Thyroid gland (tissue), 4 donors: Measurements from ENCODE around the gene SYT17. TPM values are rescaled to one million over a fixed set of nuclear protein-coding genes. Genes with fewer than 3 reads are reported as not detected.

Experiments used
- DNase-seq, 2 donors: peaks; one replicate each; pipeline ENCODE4 v3.0.0-alpha.2; 2019
- H3K27ac ChIP-seq, 3 donors: fragments of 200-600 bp; sonication (generic); 1 replicate in 2 of 3; 2 replicates in 1 of 3; pipeline ENCODE4 v1.5.1; 2016 to 2019; ENCODE audit warnings: mild to moderate bottlenecking in 1 of 3, moderate library complexity in 1 of 3
- H3K27me3 ChIP-seq: fragments of 200-600 bp; sonication (generic); one replicate; pipeline ENCODE4 v1.5.1; 2019
- H3K36me3 ChIP-seq, 2 donors: fragments of 200-600 bp; sonication (generic); one replicate each; pipeline ENCODE4 v1.5.1; 2016 to 2019
- H3K4me1 ChIP-seq, 2 donors: fragments of 200-600 bp; sonication (generic); one replicate each; pipeline ENCODE4 v1.5.1; 2017 to 2019
- H3K4me3 ChIP-seq, 3 donors: fragments of 200-600 bp; sonication (generic); replicated peaks in 1 of 3; 1 replicate in 2 of 3; 2 replicates in 1 of 3; pipeline ENCODE4 v1.5.1; 2016; ENCODE audit warnings: mild to moderate bottlenecking in 1 of 3
- H3K9me3 ChIP-seq: fragments of 200-600 bp; sonication (generic); one replicate; pipeline ENCODE4 v1.5.1; 2017
- POLR2A ChIP-seq, 2 donors: fragments of 450-650 bp; IDR thresholded peaks; one replicate each; pipeline ENCODE4 v1.6.1; 2017; ENCODE audit warnings: antibody characterized with exemption in 2 of 2, mild to moderate bottlenecking in 2 of 2, moderate library complexity in 1 of 2
- WGBS, 2 donors: methylation state at CpG; one replicate each; pipeline ENCODE4 v1.1.5; 2017; 5-methylcytosine and 5-hydroxymethylcytosine counted together
- intact Hi-C: fragments of 100-400 bp; cut with DNase I; formaldehyde crosslinking; loops from one replicate; pipeline ENCODE4 v1.15.1; 2023
- total RNA-seq, 4 donors: library from RNA; depleted of rRNA; stranded (reverse); fragments of >200 nt; gene quantifications; one replicate each; pipeline ENCODE4 v1.2.3, GENCODE V29; 2016
- TF ChIP-seq, protein P1 (sequence below), 6 experiments: fragments of 200-600 bp in 3 of 6; fragments of 450-650 bp in 3 of 6; sonication (generic) in 3 of 6; IDR thresholded peaks; one replicate each; pipeline ENCODE4 v1.5.1; 2016 to 2019; ENCODE audit warnings: antibody characterized with exemption in 6 of 6, mild to moderate bottlenecking in 2 of 6, inconsistent platforms in 1 of 6, moderate library complexity in 1 of 6

Gene SYT17
- total RNA-seq, 4 donors from 2014 or later = 2.8 to 17.2 (median 8.6) TPM

DNA sequence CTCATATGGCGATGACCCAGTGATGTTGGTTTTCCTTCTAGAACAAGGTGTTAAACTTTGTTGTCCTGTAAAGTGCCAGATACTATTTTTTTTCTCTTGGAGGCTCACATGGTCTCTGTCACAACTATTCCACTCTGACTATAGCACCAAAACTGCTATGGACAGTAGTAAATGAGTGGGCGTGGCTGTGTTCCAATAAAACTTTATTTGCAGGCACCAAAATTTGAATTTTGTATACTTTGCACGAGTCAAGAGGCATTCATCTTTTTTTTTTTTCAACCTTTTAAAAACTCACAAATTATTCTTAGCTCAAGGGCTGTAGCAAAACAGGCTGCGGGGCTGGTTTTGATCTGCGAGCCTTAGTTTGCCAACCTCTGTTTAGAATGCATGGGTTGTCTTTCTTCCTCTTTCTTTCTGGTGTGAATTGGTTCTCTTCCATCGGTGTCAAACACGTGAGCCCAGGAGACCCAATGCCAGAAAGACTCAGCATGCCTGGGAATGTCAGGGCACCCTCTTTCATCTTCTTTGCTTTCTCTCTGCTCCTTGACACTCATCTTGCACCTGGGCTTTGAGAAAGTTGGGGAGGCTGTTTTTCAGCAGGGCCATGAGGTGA is 2.1 kb downstream of the SYT17 start:
- TF ChIP-seq POLR2A (IDR thresholded peaks at IDR 0.05) = no peak
- TF ChIP-seq, protein P1, sequence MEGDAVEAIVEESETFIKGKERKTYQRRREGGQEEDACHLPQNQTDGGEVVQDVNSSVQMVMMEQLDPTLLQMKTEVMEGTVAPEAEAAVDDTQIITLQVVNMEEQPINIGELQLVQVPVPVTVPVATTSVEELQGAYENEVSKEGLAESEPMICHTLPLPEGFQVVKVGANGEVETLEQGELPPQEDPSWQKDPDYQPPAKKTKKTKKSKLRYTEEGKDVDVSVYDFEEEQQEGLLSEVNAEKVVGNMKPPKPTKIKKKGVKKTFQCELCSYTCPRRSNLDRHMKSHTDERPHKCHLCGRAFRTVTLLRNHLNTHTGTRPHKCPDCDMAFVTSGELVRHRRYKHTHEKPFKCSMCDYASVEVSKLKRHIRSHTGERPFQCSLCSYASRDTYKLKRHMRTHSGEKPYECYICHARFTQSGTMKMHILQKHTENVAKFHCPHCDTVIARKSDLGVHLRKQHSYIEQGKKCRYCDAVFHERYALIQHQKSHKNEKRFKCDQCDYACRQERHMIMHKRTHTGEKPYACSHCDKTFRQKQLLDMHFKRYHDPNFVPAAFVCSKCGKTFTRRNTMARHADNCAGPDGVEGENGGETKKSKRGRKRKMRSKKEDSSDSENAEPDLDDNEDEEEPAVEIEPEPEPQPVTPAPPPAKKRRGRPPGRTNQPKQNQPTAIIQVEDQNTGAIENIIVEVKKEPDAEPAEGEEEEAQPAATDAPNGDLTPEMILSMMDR (IDR thresholded peaks at IDR 0.05) = no peak
- H3K9me3 ChIP-seq = no peaks in the 10 kb centered on the region
- 80 to 87% methylated on average over 7 of the region's 7 CpGs for WGBS, 2 donors
- no peak for DNase-seq
- no peaks in the 10 kb centered on the region for H3K27me3 ChIP-seq
- H3K4me1 ChIP-seq = peaks cover 9 to 10% of the 10 kb centered on the region in 2 donors
- H3K27ac ChIP-seq = no peak overlapping the region
- intact Hi-C loops = no loop called here
- peaks cover 0 to 3% of the 10 kb centered on the region in 2 donors for H3K36me3 ChIP-seq
- no peak overlapping the region for H3K4me3 ChIP-seq

DNA sequence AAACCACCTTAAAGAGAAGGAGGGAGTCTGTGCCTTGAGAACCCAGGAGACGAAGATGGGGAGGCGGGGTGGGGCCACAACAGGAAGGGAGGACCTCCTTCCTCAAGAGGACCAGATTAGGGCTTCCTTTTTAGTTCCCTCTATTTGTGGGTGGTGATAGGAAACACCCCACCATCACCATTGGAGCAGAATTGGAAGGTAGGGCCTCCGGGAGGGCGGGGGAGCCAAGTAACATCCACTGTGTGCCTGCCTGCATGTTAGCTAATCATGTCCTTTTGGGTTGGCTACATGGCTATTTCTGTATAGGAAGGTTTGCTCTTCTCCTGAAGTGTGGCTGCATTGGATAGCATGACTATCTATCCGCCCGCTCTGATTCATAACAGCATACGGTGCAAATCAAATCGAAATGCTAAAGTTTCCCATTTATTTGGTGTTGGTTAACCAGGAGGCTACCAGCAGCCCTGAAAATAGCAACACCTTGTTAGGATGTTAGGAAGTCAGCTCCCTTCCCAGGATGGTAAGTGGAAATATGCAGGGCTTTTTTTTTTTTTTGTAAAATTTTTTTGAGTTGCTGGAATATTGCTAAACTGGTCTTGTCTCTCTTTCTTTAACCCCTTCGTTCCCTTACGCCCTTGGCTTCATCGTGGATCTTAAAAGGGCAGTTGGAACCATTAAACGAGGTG is 4.2 kb downstream of the SYT17 start:
- Histone ChIP-seq H3K4me3 (no peak overlapping the region), H3K4me1 (peaks cover 9 to 10% of the 10 kb centered on the region in 2 donors), H3K9me3 (no peaks in the 10 kb centered on the region), H3K27ac (no peak overlapping the region), H3K36me3 (peaks cover 0 to 3% of the 10 kb centered on the region in 2 donors), H3K27me3 (no peaks in the 10 kb centered on the region)
- intact Hi-C loops = no loop called here
- DNase-seq = no peak
- 90 to 92% methylated on average over 12 of the region's 12 CpGs for WGBS, 2 donors
- no peak for TF ChIP-seq POLR2A (IDR thresholded peaks at IDR 0.05)
- TF ChIP-seq, protein P1 (IDR thresholded peaks at IDR 0.05) = no peak

DNA sequence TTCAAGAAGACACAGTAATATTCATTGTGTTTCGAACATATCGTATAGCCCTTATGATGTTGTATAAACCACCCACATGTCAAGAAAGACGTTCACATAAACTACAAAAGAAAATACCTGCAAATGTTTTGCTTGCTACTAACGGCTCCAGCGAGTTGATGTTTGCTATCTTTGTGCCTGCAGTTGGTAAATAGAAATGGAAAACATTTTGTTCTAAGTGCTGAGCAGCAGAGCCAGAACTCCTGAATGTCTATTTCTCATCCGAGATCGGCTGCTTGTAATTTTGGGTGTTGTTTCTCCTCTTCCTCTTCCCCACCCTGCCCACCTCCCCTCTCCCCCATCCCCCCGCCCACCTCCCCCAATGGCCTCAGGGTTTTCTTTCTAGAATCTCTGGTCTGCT is 5.0 kb downstream of the SYT17 start:
- DNase-seq = no peak
- Histone ChIP-seq H3K36me3 (peaks cover 0 to 3% of the 10 kb centered on the region in 2 donors), H3K4me1 (peaks cover 9 to 10% of the 10 kb centered on the region in 2 donors), H3K9me3 (no peaks in the 10 kb centered on the region), H3K27ac (no peak overlapping the region), H3K27me3 (no peaks in the 10 kb centered on the region), H3K4me3 (no peak overlapping the region)
- TF ChIP-seq, protein P1 (IDR thresholded peaks at IDR 0.05) = no peak
- no peak for TF ChIP-seq POLR2A (IDR thresholded peaks at IDR 0.05)
- whole genome bisulfite sequencing, 2 donors = 74 to 85% methylated on average over 8 of the region's 8 CpGs
- intact Hi-C loops = no loop called here

DNA sequence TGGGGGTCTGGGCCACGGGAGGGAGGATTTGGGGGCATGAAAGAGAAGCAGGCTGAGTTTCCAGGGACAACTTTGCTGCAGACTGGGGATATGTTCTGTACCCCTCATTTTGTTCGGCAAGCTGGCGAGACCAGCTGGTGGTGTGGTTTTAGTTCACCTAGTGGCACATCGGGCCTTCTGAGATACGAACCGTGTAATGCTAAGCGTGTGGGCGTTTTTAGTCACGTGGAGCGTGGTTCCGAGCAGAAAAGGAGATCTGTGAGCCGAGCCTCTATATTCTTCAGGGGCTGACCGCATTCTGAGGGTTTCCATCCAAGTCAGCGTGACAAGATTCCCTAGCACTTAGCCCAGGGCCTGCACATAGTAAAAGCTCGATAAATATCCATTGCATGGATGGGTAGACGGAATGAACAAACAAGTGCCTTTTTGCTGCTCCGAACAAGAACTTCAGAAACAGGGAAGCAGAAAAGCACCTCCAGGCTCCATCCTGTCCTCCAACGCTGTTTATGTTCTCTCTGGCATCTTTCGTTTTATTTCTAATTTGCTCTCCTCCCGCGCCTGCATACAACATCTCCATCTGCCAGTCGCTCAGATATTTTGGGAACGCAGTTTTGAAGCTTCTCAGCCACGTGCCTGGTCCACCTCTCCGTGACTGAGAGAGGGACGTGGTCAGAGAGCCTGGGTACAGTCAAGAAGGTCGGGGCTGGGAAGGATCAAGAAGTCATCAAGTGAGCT is 5.8 kb downstream of the SYT17 start:
- 88 to 91% methylated on average over 27 of the region's 27 CpGs for WGBS, 2 donors
- Histone ChIP-seq H3K9me3 (no peaks in the 10 kb centered on the region), H3K27ac (no peak overlapping the region), H3K27me3 (no peaks in the 10 kb centered on the region), H3K36me3 (peaks cover 0 to 3% of the 10 kb centered on the region in 2 donors), H3K4me3 (no peak overlapping the region), H3K4me1 (peaks cover 6 to 8% of the 10 kb centered on the region in 2 donors)
- intact Hi-C loops = no loop called here
- no peak for TF ChIP-seq POLR2A (IDR thresholded peaks at IDR 0.05)
- TF ChIP-seq, protein P1 (IDR thresholded peaks at IDR 0.05) = no peak
- DNase-seq = no peak
